Measurements from ENCODE around the gene CTU1.
"Not testable (repeated sequence)": the region's sequence is repeated elsewhere in the genome, so short reads cannot be mapped to it uniquely, and the experiment has no call there.

The CTU1 gene

GRCh38 chr19:51108066-51108804, at the start of gene CTU1:
CTU1 (minus strand) TSS chr19:51108409; CDS start chr19:51104569, 3,840 bp downstream.
- in situ Hi-C loops (cut with MboI; ENCODE audit: low sequenced_read_pairs): no loop called here

- in situ Hi-C loops (cut with MboI; ENCODE audit: low sequenced_read_pairs): loop anchor here (25.0 kb wide), 1 partner anchor 505 kb away; no protein-coding TSS in a partner anchor
These were observed 49.1 kb upstream of the CTU1 start for GRCh38 chr19:51157265-51157664.

GRCh38 chr19:51156710-51157109, 48.5 kb upstream of the CTU1 start:
- in situ Hi-C loops (cut with MboI; ENCODE audit: low sequenced_read_pairs): loop anchor here (25.0 kb wide), 1 partner anchor 506 kb away; no protein-coding TSS in a partner anchor

- in situ Hi-C loops (cut with MboI; ENCODE audit: low sequenced_read_pairs): loop anchor here (25.0 kb wide), 1 partner anchor 512 kb away; no protein-coding TSS in a partner anchor
These were observed 42.4 kb upstream of the CTU1 start for GRCh38 chr19:51150627-51151026.

- in situ Hi-C loops (cut with MboI; ENCODE audit: low sequenced_read_pairs): no loop called here
These were observed 40.4 kb upstream of the CTU1 start for GRCh38 chr19:51148580-51148979.

GRCh38 chr19:51147663-51148062, 39.5 kb upstream of the CTU1 start:
- in situ Hi-C loops (cut with MboI; ENCODE audit: low sequenced_read_pairs): no loop called here

GRCh38 chr19:51146751-51147150, 38.5 kb upstream of the CTU1 start:
- in situ Hi-C loops (cut with MboI; ENCODE audit: low sequenced_read_pairs): no loop called here

GRCh38 chr19:51145916-51146493, 37.8 kb upstream of the CTU1 start:
- in situ Hi-C loops (cut with MboI; ENCODE audit: low sequenced_read_pairs): no loop called here

- in situ Hi-C loops (cut with MboI; ENCODE audit: low sequenced_read_pairs): no loop called here
These were observed 36.4 kb upstream of the CTU1 start for GRCh38 chr19:51144482-51145045.

GRCh38 chr19:51143486-51143885, 35.3 kb upstream of the CTU1 start:
- in situ Hi-C loops (cut with MboI; ENCODE audit: low sequenced_read_pairs): no loop called here

- in situ Hi-C loops (cut with MboI; ENCODE audit: low sequenced_read_pairs): not testable (repeated sequence)
These were observed 34.7 kb upstream of the CTU1 start for GRCh38 chr19:51142809-51143475.

- in situ Hi-C loops (cut with MboI; ENCODE audit: low sequenced_read_pairs): no loop called here
These were observed 33.9 kb upstream of the CTU1 start, which contains the start of gene SIGLEC7 for GRCh38 chr19:51142119-51142518. SIGLEC7 (plus strand) TSS chr19:51142301; CDS start chr19:51142370, 69 bp downstream.

- in situ Hi-C loops (cut with MboI; ENCODE audit: low sequenced_read_pairs): no loop called here
These were observed 33.0 kb upstream of the CTU1 start for GRCh38 chr19:51141181-51141580.

GRCh38 chr19:51140441-51140840, 32.2 kb upstream of the CTU1 start:
- in situ Hi-C loops (cut with MboI; ENCODE audit: low sequenced_read_pairs): no loop called here

- in situ Hi-C loops (cut with MboI; ENCODE audit: low sequenced_read_pairs): no loop called here
These were observed 31.2 kb upstream of the CTU1 start for GRCh38 chr19:51139299-51140014.

GRCh38 chr19:51138549-51138979, 30.4 kb upstream of the CTU1 start:
- in situ Hi-C loops (cut with MboI; ENCODE audit: low sequenced_read_pairs): no loop called here

- in situ Hi-C loops (cut with MboI; ENCODE audit: low sequenced_read_pairs): no loop called here
These were observed 29.7 kb upstream of the CTU1 start for GRCh38 chr19:51137792-51138425.

- in situ Hi-C loops (cut with MboI; ENCODE audit: low sequenced_read_pairs): no loop called here
These were observed 28.8 kb upstream of the CTU1 start for GRCh38 chr19:51136851-51137551.

- in situ Hi-C loops (cut with MboI; ENCODE audit: low sequenced_read_pairs): no loop called here
These were observed 28.0 kb upstream of the CTU1 start for GRCh38 chr19:51135986-51136762.

All from HL-60/S4 treated with retinoic acid at 250 ng/mL for 4 days and 3 days (cell line).